Panc1 (cell line): ENCODE data around the gene INSC.

Experiments
- CTCF ChIP-seq: fragments of 450-650 bp; IDR thresholded peaks from 2 replicates; pipeline ENCODE4 v1.5.1; 2017; ENCODE audit warnings: mild to moderate bottlenecking
- POLR2AphosphoS5 ChIP-seq: IDR thresholded peaks from 2 replicates; pipeline ENCODE4 v1.6.1; 2012; ENCODE audit warnings: mild to moderate bottlenecking, low read depth, low read length, moderate library complexity
- REST ChIP-seq, 2 experiments: IDR thresholded peaks; 2 replicates each; pipeline ENCODE4 v1.6.1; 2011 to 2012; ENCODE audit warnings: low read depth in 2 of 2, control low read depth in 1 of 2, low read length in 1 of 2, mild to moderate bottlenecking in 1 of 2, moderate library complexity in 1 of 2; ENCODE audit not compliant: insufficient read depth in 1 of 2
- SIN3A ChIP-seq: IDR thresholded peaks from 2 replicates; pipeline ENCODE4 v1.6.1; 2012; ENCODE audit warnings: low read depth, mild to moderate bottlenecking, low read length, moderate library complexity, borderline replicate concordance; ENCODE audit not compliant: insufficient read depth
- TCF7L2 ChIP-seq: IDR thresholded peaks from 2 replicates; pipeline ENCODE4 v1.6.1; 2011; ENCODE audit warnings: mild to moderate bottlenecking, low read depth, low read length, inconsistent platforms

- TF ChIP-seq REST (IDR thresholded peaks at IDR 0.05; ENCODE audit: insufficient read depth in 1 of 2, low read depth in 2 of 2, low read length in 1 of 2) (no peak), CTCF (no peak), POLR2AphosphoS5 (no peak), TCF7L2 (no peak), SIN3A (no peak)
Measured at GRCh38 chr11:15119826-15120225, 5.1 kb downstream of the INSC start.
